HG02884 (cell line): ENCODE results near the gene HABP4.

Source experiments
- ATAC-seq: cut with Tn5 transposase; IDR thresholded peaks from one replicate; pipeline ENCODE4 v1.9.1; 2021; ENCODE audit warnings: mild to moderate bottlenecking, moderate library complexity; ENCODE audit not compliant: unreplicated experiment

The HABP4 gene

GRCh38 chr9:96476013-96476412, 26.0 kb downstream of the HABP4 start:
- ATAC-seq, result no peak

GRCh38 chr9:96476591-96476990, 26.6 kb downstream of the HABP4 start:
- ATAC-seq, result no peak

DNA sequence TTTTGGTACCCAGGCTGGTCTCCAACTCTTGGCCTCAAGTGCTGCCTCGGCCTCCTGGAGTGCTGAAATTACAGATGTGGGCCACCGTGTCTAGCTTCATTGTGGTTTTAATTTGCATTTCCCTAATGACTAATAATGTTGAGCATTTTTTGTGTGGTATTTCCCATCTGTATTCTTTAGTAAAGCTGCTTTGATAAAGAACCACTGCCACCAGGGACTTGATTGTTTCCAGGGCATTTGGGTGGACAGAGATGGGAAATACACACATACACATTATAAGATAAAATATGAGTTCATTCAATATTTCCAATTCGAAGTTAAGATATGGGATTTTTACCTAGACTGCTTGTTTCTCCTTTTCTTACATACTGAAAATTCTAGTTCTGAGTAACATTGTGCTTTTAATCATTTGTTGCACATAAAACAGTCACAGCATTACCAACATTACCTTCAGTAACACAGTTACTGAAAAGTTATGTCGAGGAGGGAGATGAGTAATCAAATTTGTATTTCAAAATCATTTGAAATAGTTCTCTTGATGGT, 28.9 kb downstream of the HABP4 start:
- ATAC-seq, result peak; percentile 83

- ATAC-seq, result no peak
Measured at GRCh38 chr9:96480736-96481135, 30.8 kb downstream of the HABP4 start.

DNA sequence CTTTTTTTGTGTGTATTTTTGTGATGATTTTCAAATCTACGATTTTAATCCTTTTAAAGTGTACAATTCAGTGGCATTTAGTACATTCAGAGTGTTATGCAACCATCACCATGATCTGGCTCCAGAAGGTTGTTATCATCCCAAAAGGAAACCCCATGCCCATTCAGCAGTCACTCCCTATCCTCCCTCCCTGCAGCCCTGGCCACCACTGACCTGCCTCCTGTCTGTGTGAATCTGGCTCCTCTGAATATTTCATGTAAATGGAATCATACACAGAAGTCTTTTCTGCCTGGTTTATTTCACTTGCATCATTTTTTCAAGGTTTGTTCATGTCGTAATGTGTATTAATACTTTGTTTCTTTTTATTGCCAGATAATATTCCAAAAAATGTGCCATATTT, 32.5 kb downstream of the HABP4 start:
- no peak for ATAC-seq

- no peak for ATAC-seq
Measured at GRCh38 chr9:96483197-96483596, 33.2 kb downstream of the HABP4 start.

GRCh38 chr9:96483733-96484390, 33.9 kb downstream of the HABP4 start:
- no peak for ATAC-seq

- peak; percentile 89 for ATAC-seq
Measured at GRCh38 chr9:96484521-96484931, 34.6 kb downstream of the HABP4 start.

DNA sequence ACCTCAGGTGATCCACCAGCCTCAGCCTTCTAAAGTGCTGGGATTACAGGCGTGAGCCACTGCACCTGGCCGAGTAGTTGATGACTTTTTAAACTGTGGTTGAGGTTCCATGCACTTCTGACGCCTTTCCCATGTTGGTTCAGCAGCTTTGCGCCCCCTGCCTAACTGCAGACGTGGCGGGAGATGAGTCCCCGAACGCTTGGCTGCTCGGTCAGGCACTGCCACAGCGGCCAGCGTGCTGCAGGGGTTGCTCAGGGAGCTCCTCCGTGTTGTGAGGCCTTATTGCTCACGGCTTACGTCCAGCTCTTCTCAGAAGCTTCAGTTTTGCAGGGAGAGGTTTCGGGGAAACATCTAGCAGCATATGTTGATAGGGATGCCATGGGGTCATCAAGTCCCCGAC, 35.3 kb downstream of the HABP4 start:
- no peak for ATAC-seq

- no peak for ATAC-seq
Measured at GRCh38 chr9:96486386-96487028, 36.5 kb downstream of the HABP4 start.

GRCh38 chr9:96487029-96487396, 37.0 kb downstream of the HABP4 start:
- no peak for ATAC-seq

DNA sequence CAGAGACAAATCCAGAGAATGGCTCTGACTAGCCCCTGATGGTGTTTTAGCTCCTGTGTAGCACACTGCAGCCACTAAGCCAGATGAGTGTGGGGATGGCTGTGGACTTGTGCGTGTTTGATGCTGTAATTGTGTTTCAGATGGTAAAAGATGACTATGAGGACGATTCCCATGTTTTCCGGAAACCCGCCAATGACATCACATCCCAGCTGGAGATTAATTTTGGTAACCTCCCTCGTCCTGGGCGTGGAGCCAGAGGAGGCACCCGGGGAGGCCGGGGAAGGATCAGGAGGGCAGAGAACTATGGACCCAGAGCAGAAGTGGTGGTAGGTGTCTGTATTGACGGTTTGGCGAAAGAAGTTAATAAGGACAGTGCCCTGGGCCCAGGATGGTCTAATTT, 38.0 kb downstream of the HABP4 start:
- no peak for ATAC-seq

DNA sequence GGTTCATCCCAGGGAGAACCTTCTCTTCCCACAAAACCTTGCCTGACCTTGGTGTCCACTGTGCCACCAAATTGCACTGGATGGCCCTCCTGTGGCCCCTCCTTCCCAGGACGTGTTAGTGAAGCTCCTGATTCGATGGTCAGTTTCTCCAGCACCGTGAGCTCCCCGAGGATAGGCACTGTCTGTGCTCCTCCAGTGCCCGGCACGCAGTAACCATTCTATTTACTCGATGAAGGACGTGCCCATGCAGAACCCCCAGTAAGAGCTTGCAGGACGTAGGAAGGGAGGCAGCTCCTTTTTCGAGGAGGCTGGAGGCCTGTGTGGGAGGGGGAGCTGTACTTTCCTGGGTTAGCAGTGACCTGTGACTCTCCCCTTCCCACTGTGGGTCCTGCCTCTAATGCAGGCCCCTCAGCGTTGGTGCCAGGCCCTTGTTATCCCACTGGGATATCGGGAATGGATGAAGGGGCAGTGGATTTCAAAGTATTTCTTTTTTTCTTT, 39.6 kb downstream of the HABP4 start:
- no peak for ATAC-seq

DNA sequence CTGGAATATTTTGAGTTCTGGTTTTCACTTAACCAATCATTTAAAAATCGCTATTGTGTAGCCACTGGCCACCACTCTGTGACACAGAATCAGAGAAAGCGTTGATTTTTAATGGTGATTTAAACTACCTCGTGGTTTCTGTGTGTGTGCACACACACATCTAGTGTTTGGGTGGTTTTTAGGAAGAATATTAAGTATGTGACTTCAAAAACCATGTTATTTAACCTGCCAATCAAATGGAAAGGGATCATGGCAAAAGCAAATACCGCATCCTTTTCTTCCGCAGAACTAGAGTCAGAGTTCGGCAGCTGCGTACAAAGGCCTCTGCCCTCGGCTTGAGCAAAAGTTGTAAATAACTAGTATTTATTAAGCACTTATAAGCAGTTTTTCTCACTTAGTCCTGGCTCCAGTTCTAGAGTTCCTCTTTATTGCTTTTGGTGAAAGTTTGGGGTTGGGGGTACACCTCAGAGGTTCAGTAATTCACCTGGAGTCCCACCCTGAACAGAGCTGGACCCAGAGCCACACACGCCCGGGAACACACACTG, 40.6 kb downstream of the HABP4 start:
- no peak for ATAC-seq

GRCh38 chr9:96491079-96491879, 41.3 kb downstream of the HABP4 start:
- no peak for ATAC-seq

DNA sequence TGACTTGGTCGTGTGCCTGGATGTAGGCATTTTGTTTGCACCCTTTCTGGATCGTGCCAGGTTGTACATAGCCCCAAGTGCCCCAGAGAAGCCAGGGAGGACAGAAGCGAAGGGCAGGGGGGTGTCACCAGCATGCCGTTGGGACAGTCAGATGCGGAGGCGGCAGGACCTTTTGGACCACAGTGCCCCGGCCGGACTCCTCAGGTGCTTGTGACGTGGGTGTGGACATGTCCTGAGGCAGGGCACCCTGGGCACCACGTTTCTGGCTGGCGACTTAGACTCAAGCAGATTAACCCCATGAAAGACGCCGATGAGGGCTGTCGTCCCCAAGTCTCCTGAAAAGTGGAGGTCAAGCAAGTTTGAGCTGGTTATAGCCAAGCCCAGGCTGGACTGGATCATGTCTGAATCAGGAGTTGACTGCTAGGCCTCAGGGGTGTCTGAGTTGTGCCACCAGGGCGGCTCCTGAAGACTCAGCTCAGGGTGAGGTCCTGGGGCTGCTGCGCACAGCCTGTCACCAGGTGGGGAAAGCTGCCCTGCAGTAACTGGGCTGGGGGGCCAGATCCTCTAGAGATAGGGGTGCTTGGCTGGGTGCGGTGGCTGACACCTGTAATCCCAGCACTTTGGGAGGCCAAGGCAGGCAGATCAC, 42.0 kb downstream of the HABP4 start:
- no peak for ATAC-seq

GRCh38 chr9:96492993-96493531, 43.1 kb downstream of the HABP4 start:
- no peak for ATAC-seq

DNA sequence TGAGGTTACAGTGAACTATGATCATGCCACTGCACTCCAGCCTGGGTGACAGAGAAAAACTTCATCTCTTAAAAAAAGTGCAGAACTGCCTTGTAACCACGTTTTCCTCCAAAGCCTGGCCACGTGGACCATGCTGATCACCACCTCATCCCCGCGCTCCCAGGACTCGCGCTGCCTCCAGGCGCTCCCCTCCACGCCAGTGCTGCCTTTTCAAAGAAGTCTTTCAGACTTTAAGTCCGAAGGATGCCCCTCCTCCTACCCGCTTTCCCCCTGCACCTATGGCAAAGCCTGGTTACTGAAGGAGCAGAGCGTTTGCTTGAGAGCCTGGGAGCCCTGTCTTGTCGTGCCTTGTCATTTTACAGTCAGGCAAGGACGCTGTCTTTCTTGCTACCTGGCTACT, 43.8 kb downstream of the HABP4 start:
- no peak for ATAC-seq

DNA sequence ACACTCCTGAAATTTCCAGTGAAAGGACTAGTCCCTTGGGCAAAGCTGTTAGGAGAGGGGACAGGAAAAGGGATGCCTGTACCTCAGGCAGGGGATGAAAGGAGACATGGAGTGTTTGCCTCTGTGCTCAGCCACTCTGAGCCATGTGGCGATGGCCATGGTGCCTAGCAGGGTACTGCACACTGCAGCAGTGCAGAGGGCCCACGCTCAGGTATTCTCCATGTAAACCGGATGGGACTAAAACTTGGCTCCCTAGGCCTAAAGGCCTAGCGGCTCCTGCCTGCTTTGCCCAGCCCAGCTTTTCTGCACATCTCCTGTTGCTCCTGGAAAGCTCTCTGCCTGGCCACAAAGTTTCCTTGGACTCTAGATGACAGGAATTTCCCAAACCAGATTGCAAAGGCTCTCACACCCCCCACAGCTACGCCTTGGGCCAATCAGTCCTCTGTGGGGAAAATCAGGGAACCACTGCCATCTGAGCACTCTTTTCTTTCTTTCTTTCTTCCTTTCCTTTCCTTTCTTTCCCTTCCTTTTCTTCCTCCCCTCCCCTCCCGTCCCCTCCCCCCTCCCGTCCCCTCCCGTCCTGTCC, 44.3 kb downstream of the HABP4 start:
- ATAC-seq, result no peak

DNA sequence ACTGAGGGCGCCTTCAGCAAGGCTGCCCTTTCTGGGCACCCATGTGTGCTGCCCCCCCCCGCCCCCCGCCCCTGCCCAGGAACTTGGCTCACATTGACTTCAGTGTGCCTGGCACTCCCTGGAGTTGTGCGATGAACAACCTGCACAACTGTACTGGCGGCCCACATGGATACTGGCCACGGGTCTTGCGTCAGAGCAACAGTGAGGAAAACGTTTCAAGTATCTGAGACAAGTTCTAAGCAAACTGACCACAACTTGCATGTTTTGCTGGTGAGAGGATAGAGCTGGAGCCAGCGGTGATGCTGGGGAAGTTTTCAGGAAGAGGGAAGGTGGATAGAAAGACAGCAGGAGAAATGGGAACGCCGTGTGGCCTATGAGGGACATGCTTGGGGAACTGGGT, 45.4 kb downstream of the HABP4 start:
- ATAC-seq, result no peak
